Measurements from ENCODE around the gene CHD5. TPM values are rescaled to one million over a fixed set of nuclear protein-coding genes. Genes with fewer than 3 reads are reported as not detected.
"Not testable (repeated sequence)": the region's sequence is repeated elsewhere in the genome, so short reads cannot be mapped to it uniquely, and the experiment has no call there.

The CHD5 gene
- total and polyA plus RNA-seq, 4 donors: 0.10 to 0.55 (median 0.31) TPM

- no peaks in the 10 kb centered on the region for H3K9me3 ChIP-seq (ENCODE audit: control insufficient read depth in 4 of 4, insufficient read depth in 3 of 4, low read length in 3 of 4)
- TF ChIP-seq CTCF (IDR thresholded peaks at IDR 0.05; ENCODE audit: control extremely low read depth, extremely low read depth): no peak
- H3K36me3 ChIP-seq (ENCODE audit: control insufficient read depth in 4 of 4, insufficient read depth in 4 of 4, low read length in 4 of 4): no peaks in the 10 kb centered on the region
- H3K4me1 ChIP-seq (ENCODE audit: control insufficient read depth in 5 of 5, insufficient read depth in 5 of 5, low read length in 5 of 5): no peaks in the 10 kb centered on the region
- H3K27ac ChIP-seq (ENCODE audit: low read depth in 1 of 2, low read length in 1 of 2): no peak overlapping the region
- DNase-seq (no peak), ATAC-seq (ENCODE audit: insufficient read depth, low FRiP score) (no peak)
- WGBS, 2 donors: 83 to 92% methylated on average over 27 to 28 of the region's 28 CpGs
- no peak overlapping the region for H3K4me3 ChIP-seq
- H3K27me3 ChIP-seq (ENCODE audit: control insufficient read depth in 3 of 3, insufficient read depth in 3 of 3, low read length in 2 of 3): peaks cover 0 to 3% (median 0%) of the 10 kb centered on the region in 3 donors
- no peak overlapping the region for H3K9ac ChIP-seq (ENCODE audit: insufficient read depth in 1 of 2, low read length in 2 of 2)
These were observed 114.8 kb downstream of the CHD5 start for GRCh38 chr1:6065093-6065858.

- H3K27ac ChIP-seq (ENCODE audit: low read depth in 1 of 2, low read length in 1 of 2); H3K27me3 ChIP-seq (ENCODE audit: control insufficient read depth in 3 of 3, insufficient read depth in 3 of 3, low read length in 2 of 3); ATAC-seq (ENCODE audit: insufficient read depth, low FRiP score); DNase-seq; H3K4me1 ChIP-seq (ENCODE audit: control insufficient read depth in 5 of 5, insufficient read depth in 5 of 5, low read length in 5 of 5); H3K9me3 ChIP-seq (ENCODE audit: control insufficient read depth in 4 of 4, insufficient read depth in 3 of 4, low read length in 3 of 4); H3K4me3 ChIP-seq; H3K36me3 ChIP-seq (ENCODE audit: control insufficient read depth in 4 of 4, insufficient read depth in 4 of 4, low read length in 4 of 4); H3K9ac ChIP-seq (ENCODE audit: insufficient read depth in 1 of 2, low read length in 2 of 2): not testable (repeated sequence)
- 73 to 75% methylated on average over 7 of the region's 7 CpGs for WGBS, 2 donors
These were observed 116.5 kb downstream of the CHD5 start for GRCh38 chr1:6063532-6064053.

GRCh38 chr1:6062670-6063069 lies 117.5 kb downstream of the CHD5 start:
- no peak overlapping the region for H3K27ac ChIP-seq (ENCODE audit: low read depth in 1 of 2, low read length in 1 of 2)
- H3K36me3 ChIP-seq (ENCODE audit: control insufficient read depth in 4 of 4, insufficient read depth in 4 of 4, low read length in 4 of 4): no peaks in the 10 kb centered on the region

More at GRCh38 chr1:6062670-6063069, 117.5 kb downstream of the CHD5 start:
- Histone ChIP-seq H3K9me3 (ENCODE audit: control insufficient read depth in 4 of 4, insufficient read depth in 3 of 4, low read length in 3 of 4) (no peaks in the 10 kb centered on the region), H3K9ac (ENCODE audit: insufficient read depth in 1 of 2, low read length in 2 of 2) (no peak overlapping the region), H3K4me3 (no peak overlapping the region), H3K4me1 (ENCODE audit: control insufficient read depth in 5 of 5, insufficient read depth in 5 of 5, low read length in 5 of 5) (peaks cover 0 to 7% (median 3%) of the 10 kb centered on the region in 5 donors), H3K27me3 (ENCODE audit: control insufficient read depth in 3 of 3, insufficient read depth in 3 of 3, low read length in 2 of 3) (peaks cover 0 to 7% (median 0%) of the 10 kb centered on the region in 3 donors)
- TF ChIP-seq CTCF (IDR thresholded peaks at IDR 0.05; ENCODE audit: control extremely low read depth, extremely low read depth): no peak
- ATAC-seq (ENCODE audit: insufficient read depth, low FRiP score) (no peak), DNase-seq (no peak)
- WGBS, 2 donors: 88 to 92% methylated on average over 6 of the region's 6 CpGs

Data from lung (tissue), 12 donors.